Ramos (cell line): ENCODE results near the gene CD300LG.
"Not testable (repeated sequence)": the region's sequence is repeated elsewhere in the genome, so short reads cannot be mapped to it uniquely, and the experiment has no call there.

ENCODE experiments used
- in situ Hi-C: fragments of 300-500 bp; cut with MboI; formaldehyde crosslinking; loops from one replicate; pipeline ENCODE4 v1.14.3; 2022; ENCODE audit warnings: low sequenced_read_pairs; ENCODE audit not compliant: unreplicated experiment

Gene CD300LG

GRCh38 chr17:43846963-43847371 lies at the start of gene CD300LG:
TSS of gene CD300LG (plus strand) at chr17:43847176. CDS start at chr17:43847217, 41 bp downstream.
- in situ Hi-C loops: no loop called here

GRCh38 chr17:43798024-43798423 lies 49.0 kb upstream of the CD300LG start:
- in situ Hi-C loops: not testable (repeated sequence)

- in situ Hi-C loops: no loop called here
These were observed 47.9 kb upstream of the CD300LG start for GRCh38 chr17:43799047-43799446.

- in situ Hi-C loops: no loop called here
These were observed 46.2 kb upstream of the CD300LG start for GRCh38 chr17:43800736-43801135.

- in situ Hi-C loops: no loop called here
These were observed 45.1 kb upstream of the CD300LG start for GRCh38 chr17:43801844-43802243.

- in situ Hi-C loops: no loop called here
These were observed 43.2 kb upstream of the CD300LG start for GRCh38 chr17:43803758-43804157.

- in situ Hi-C loops: no loop called here
These were observed 41.9 kb upstream of the CD300LG start for GRCh38 chr17:43805117-43805516.

GRCh38 chr17:43808076-43808475 lies 38.9 kb upstream of the CD300LG start:
- in situ Hi-C loops: no loop called here

GRCh38 chr17:43809121-43809520 lies 37.9 kb upstream of the CD300LG start:
- in situ Hi-C loops: no loop called here

GRCh38 chr17:43810226-43810715 lies 36.7 kb upstream of the CD300LG start:
- in situ Hi-C loops: no loop called here

GRCh38 chr17:43810823-43811222 lies 36.2 kb upstream of the CD300LG start:
- in situ Hi-C loops: no loop called here

GRCh38 chr17:43812396-43813265 lies 34.3 kb upstream of the CD300LG start:
- in situ Hi-C loops: no loop called here

- in situ Hi-C loops: no loop called here
These were observed 33.6 kb upstream of the CD300LG start for GRCh38 chr17:43813386-43813785.

GRCh38 chr17:43814026-43814425 lies 33.0 kb upstream of the CD300LG start:
- in situ Hi-C loops: no loop called here

GRCh38 chr17:43814714-43815113 lies 32.3 kb upstream of the CD300LG start:
- in situ Hi-C loops: no loop called here

- in situ Hi-C loops: no loop called here
These were observed 30.3 kb upstream of the CD300LG start for GRCh38 chr17:43816336-43817320.

- in situ Hi-C loops: no loop called here
These were observed 29.1 kb upstream of the CD300LG start for GRCh38 chr17:43817826-43818225.

- in situ Hi-C loops: no loop called here
These were observed 28.0 kb upstream of the CD300LG start for GRCh38 chr17:43818966-43819365.

GRCh38 chr17:43820759-43821158 lies 26.2 kb upstream of the CD300LG start:
- in situ Hi-C loops: no loop called here

- in situ Hi-C loops: no loop called here
These were observed 24.3 kb upstream of the CD300LG start for GRCh38 chr17:43822570-43823190.
